ENCODE results near the gene C16orf96. TPM values are rescaled to one million over a fixed set of nuclear protein-coding genes. Genes with fewer than 3 reads are reported as not detected.

C16orf96 gene
- total and polyA plus RNA-seq, 2 of the 13 experiments (the other 11 are each of a cell fraction or from before 2014, with no cell fraction given), result 0.03 TPM; not detected in 1

GRCh38 chr16:4618645-4619418, 62.7 kb downstream of the C16orf96 start (continued):
- TF ChIP-seq, protein P1, sequence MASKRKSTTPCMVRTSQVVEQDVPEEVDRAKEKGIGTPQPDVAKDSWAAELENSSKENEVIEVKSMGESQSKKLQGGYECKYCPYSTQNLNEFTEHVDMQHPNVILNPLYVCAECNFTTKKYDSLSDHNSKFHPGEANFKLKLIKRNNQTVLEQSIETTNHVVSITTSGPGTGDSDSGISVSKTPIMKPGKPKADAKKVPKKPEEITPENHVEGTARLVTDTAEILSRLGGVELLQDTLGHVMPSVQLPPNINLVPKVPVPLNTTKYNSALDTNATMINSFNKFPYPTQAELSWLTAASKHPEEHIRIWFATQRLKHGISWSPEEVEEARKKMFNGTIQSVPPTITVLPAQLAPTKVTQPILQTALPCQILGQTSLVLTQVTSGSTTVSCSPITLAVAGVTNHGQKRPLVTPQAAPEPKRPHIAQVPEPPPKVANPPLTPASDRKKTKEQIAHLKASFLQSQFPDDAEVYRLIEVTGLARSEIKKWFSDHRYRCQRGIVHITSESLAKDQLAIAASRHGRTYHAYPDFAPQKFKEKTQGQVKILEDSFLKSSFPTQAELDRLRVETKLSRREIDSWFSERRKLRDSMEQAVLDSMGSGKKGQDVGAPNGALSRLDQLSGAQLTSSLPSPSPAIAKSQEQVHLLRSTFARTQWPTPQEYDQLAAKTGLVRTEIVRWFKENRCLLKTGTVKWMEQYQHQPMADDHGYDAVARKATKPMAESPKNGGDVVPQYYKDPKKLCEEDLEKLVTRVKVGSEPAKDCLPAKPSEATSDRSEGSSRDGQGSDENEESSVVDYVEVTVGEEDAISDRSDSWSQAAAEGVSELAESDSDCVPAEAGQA (IDR thresholded peaks at IDR 0.05; ENCODE audit: low read depth), result no peak
- TF ChIP-seq, protein P1 (CRISPR knock-in tag; IDR thresholded peaks at IDR 0.05; ENCODE audit: borderline replicate concordance), result no peak
- TF ChIP-seq ZNF790 (CRISPR knock-in tag; IDR thresholded peaks at IDR 0.05; ENCODE audit: borderline replicate concordance), result no peak
- no peak for TF ChIP-seq ZNF33A (CRISPR knock-in tag; IDR thresholded peaks at IDR 0.05; ENCODE audit: borderline replicate concordance)
- TF ChIP-seq ZSCAN31 (CRISPR knock-in tag; IDR thresholded peaks at IDR 0.05; ENCODE audit: low read depth), result no peak
- TF ChIP-seq SPEN (CRISPR knock-in tag; IDR thresholded peaks at IDR 0.05; ENCODE audit: low read depth), result no peak
- no peak for TF ChIP-seq PTBP1 (IDR thresholded peaks at IDR 0.05; ENCODE audit: low read depth, low read length, poor library complexity, severe bottlenecking)
- TF ChIP-seq SKI (IDR thresholded peaks at IDR 0.05; ENCODE audit: partially characterized antibody), result no peak
- TF ChIP-seq ZFY (CRISPR knock-in tag; IDR thresholded peaks at IDR 0.05), result peak; percentile 16; the same call in 1 of the 2 replicates
- no peak for TF ChIP-seq TFDP2 (CRISPR knock-in tag; IDR thresholded peaks at IDR 0.05)
- TF ChIP-seq NAIF1 (CRISPR knock-in tag; IDR thresholded peaks at IDR 0.05; ENCODE audit: borderline replicate concordance), result no peak
- no peak; the same call in 1 of the 2 replicates for TF ChIP-seq KDM2A (CRISPR knock-in tag; IDR thresholded peaks at IDR 0.05; ENCODE audit: borderline replicate concordance, low read depth)
- TF ChIP-seq, protein P2, sequence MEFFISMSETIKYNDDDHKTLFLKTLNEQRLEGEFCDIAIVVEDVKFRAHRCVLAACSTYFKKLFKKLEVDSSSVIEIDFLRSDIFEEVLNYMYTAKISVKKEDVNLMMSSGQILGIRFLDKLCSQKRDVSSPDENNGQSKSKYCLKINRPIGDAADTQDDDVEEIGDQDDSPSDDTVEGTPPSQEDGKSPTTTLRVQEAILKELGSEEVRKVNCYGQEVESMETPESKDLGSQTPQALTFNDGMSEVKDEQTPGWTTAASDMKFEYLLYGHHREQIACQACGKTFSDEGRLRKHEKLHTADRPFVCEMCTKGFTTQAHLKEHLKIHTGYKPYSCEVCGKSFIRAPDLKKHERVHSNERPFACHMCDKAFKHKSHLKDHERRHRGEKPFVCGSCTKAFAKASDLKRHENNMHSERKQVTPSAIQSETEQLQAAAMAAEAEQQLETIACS (CRISPR knock-in tag; IDR thresholded peaks at IDR 0.05), result no peak
- TF ChIP-seq, protein P3, sequence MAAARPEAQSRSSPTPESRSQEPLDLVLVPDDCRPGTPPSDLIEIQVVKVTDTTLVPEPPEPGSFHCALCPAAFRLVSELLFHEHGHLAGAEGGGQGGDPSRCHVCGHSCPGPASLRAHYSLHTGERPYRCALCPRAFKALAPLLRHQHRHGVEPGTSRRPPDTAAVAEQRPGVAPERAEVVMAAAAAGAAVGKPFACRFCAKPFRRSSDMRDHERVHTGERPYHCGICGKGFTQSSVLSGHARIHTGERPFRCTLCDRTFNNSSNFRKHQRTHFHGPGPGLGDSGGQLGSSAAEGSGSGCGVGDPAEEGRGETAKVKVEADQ (CRISPR knock-in tag; IDR thresholded peaks at IDR 0.05; ENCODE audit: borderline replicate concordance), result no peak
- TF ChIP-seq RFXAP (CRISPR knock-in tag; IDR thresholded peaks at IDR 0.05; ENCODE audit: borderline replicate concordance), result 0 out of 2 replicates have a peak, but pooled peaks have one; percentile 51
- no peak for TF ChIP-seq EEA1 (CRISPR knock-in tag; IDR thresholded peaks at IDR 0.05; ENCODE audit: borderline replicate concordance)
- TF ChIP-seq ZBTB38 (CRISPR knock-in tag; IDR thresholded peaks at IDR 0.05), result no peak
- TF ChIP-seq RORA (CRISPR knock-in tag; IDR thresholded peaks at IDR 0.05), result no peak
- TF ChIP-seq NRL (CRISPR knock-in tag; IDR thresholded peaks at IDR 0.05; ENCODE audit: borderline replicate concordance), result 0 out of 2 replicates have a peak, but pooled peaks have one; percentile 81
- peak; percentile 74 for TF ChIP-seq ZNF350 (CRISPR knock-in tag; IDR thresholded peaks at IDR 0.05; ENCODE audit: borderline replicate concordance, low read depth)

Measured in HepG2 (cell line).